Eye (tissue), 1 donor: ENCODE data around the gene TBCD.

Experiments
- DNase-seq: peaks from one replicate; pipeline ENCODE4 v3.0.0-alpha.2; 2015

Gene TBCD

DNA sequence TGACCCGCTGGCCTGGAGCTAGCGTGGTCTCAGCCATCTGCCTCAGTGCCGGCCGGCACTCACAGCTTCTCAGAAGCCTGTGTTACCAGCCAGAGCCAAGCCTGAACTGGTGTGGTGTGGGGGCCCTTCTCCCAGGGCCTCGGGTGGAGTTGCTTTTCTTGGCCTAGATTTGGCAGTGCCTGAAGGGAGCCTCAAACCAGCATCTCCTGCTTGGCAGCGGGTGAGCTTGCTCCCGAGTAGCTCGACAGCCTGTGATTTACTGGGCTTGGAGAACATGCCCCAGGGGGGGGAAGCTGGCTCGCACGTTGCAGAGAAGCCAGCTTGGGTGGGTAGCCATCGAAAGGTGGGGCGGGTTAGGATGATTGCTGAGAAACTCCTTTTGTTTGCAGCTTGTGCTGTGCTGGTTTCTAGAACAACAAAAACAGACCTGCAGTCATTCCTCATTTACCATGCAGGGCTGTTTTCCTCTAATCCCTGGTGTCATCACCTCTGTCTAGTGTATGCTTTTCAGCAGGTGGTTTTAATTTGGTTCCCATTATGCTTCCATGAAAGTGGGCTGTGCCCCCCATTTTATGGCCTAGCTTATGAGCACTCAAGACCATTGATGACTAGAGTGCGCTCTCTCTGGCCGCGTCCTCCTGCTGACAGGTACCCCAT is 42.2 kb downstream of the TBCD start:
- DNase-seq: no peak

DNA sequence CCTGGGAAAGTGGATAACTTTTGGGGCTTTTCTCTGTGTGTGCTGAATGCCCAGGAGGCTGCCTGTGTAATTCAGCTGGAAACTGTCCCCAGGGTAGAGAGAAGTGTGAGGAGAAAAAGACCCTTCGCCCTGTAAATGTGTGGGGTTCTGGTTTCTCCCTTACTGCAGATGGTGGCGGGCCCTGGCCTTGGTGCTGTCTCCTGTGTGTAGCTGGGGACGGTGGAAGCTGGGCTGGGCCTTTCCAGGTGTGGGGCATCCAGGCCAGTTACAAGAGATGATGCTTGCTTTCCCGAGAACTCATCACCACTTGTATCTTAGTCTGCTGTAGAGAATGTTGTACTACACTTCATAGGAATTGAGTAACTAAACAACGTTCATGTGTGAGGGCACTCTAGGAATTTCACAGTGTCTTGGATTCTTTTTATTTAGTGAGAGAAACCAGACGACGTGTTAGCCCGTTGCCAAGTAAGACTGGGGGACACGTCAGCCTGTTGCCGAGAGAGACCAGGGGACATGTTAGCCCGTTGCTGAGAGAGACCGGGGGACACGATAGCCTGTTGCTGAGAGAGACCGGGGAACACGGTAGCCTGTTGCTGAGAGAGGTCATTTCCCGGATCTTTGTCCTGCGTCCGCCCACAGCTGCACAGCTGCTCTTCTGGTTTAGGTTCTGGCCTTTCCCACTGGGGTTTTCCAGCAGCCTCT is 43.1 kb downstream of the TBCD start:
- DNase-seq: no peak

DNA sequence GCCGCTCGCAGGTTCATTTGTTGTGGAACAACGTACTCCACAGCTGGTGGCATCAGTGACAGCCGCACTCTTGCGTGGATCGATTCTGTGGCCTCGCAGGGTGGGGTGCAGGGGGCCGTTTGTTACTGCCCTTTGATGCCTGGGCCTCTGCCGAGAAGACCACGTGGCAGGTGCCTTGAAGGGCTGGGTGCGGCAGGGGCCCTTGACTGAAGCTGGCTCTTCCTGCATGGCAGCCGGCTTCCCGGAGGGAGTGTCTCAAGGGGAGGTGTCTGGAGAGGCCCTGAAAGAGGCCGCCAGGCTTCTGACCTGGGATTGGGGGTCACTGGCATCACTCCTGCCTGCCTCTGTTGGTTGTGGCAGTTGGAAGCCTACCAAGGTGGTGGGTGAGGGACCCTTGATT is 43.8 kb downstream of the TBCD start:
- no peak for DNase-seq

DNA sequence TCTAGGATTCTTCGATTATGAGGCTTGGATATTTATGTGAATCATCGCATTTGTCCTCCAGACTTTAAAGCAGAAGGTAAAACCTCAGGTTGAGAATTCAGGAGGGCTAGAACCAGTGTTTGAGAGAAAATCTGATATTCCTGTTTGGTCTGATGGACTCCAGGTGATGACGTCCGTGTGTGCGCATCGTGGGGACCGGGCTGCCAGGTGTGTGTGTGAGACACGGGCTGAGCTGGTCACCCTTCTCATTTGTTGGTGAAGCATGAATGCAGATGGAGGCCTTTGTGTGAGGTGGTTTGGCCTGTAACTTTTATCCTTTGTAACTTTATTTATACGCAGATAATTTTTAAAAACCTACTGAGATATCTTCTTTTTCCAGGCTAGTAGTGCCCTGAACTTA is 45.2 kb downstream of the TBCD start:
- no peak for DNase-seq

DNA sequence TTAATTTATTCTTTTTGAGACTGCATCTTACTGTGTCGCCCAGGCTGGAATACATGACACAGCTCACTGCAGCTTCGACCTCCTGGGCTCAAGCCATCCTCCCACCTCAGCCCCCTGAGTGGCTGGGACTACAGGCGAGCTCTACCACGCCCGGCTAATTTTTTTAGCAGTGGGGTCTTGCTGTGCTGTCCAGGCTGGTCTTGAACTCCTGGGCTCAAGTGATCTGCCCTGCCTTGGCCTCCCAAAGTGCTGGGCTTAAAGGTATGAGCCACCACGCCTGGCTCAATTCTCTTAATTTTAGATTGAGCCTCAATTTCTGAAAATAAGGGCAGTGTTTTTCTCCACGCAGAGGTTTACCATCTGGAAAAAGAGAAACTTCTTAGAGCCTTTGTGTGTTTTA is 46.9 kb downstream of the TBCD start:
- no peak for DNase-seq

DNA sequence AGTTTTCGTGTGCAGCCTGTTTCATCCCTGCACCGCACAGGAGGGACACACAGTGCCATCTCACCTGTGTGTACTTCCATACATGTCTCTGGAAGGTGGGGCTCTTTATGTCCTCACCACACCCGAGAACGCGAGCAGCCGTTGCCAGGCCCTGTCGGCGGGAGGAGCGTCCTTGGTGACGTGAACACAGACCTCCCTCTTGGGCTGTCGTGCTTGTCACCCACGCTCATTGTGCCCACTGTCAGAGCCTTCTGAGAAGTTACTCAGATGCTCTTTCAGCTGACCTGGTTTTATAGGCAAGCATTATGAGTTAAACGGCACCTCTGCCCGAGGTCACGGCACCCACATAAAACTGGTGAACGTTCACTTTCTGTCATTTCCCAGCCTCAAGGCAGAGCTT is 47.7 kb downstream of the TBCD start:
- no peak for DNase-seq

DNA sequence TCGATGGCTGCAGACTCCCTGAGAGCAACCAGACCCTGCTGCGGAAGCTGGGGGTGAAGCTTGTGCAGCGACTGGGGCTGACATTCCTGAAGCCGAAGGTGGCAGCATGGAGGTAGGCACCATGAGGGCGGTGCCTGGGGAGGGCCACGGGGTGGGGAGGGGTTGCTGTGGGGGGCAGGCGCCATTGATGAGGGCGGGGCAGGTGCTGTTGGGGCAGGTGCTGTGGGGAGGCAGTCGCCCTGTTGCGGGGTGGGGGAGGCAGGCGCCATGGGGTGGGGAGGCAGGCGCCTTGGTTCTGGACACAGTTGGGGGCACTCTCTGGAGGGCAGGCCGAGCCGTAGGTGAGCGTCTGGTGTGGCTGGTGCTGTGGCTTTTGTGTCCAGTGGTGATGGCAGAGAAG is 49.0 kb downstream of the TBCD start:
- no peak for DNase-seq

DNA sequence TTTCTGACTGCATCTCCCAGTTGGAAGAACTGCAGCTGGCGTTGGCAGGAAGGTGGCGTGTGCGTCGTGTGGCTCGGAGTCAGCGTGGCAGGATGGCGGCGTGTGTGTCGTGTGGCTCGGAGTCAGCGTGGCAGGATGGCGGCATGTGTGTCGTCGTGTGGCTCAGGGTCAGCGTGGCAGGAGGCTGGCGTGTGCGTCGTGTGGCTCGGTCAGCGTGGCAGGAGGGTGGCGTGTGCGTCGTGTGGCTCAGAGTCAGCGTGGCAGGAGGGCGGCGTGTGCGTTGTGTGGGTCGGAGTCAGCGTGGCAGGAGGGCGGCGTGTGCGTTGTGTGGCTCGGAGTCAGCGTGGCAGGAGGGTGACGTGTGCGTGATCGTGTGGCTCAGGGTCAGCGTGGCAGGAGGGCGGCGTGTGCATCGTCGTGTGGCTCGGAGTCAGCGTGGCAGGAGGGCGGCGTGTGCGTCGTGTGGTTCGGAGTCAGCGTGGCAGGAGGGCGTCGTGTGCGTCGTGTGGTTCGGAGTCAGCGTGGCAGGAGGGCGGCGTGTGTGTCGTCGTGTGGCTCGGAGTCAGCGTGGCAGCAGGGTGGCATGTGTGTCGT is 49.6 kb downstream of the TBCD start:
- DNase-seq: no peak

DNA sequence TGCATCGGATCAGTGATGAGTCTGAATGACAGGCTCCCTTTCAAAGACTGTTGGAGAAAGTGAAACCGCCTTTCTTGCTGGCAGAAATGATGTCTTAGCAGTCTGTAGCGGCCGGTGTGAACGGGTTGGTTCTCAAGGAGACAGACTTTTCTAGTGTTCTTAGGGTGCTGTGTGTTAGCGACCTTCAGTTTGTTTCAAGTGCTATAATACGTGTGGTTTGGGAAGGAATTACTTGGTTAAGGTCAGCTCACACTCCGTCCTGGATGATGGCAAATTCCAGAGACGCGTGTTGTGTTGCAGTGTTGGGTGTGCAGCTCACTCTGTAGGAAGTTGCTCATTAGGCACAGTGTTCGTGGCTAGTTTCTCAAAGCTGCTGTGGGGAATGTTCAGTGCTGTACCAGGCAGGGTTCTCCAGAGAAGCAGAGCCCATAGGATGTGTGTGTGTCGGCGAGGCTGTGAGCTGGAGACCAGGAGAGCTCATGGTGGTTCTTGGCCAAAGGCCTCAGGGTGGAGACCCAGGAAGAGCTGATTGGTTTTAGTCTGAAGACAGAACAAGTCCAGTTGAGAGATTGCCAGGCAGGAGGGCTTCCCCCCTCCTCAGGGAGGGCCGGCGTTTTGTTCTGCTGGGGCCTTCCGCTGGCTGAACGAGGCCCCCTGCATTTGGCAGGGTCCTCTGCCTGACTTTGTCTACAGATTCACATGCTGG is 50.4 kb downstream of the TBCD start:
- no peak for DNase-seq

DNA sequence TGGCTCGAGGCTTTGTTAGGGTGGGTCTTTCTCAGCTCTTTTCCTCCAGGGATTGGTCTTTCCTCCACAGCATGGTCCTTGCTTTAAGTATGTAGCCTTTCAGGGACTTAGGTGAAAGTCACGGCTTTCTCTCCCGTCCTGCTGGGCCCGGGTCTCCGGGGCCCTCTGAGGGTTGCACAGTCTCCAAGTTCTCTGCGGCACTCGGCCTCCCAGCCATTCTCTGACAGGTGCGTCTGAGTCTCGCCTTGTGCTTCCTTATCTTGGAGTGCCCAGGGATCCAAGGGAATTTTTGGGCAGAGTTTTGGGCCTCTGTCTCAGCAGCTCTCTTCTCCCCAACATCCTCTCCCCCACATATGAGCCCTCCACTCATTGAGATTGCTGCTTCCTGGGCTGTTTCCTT is 51.3 kb downstream of the TBCD start:
- no peak for DNase-seq

DNA sequence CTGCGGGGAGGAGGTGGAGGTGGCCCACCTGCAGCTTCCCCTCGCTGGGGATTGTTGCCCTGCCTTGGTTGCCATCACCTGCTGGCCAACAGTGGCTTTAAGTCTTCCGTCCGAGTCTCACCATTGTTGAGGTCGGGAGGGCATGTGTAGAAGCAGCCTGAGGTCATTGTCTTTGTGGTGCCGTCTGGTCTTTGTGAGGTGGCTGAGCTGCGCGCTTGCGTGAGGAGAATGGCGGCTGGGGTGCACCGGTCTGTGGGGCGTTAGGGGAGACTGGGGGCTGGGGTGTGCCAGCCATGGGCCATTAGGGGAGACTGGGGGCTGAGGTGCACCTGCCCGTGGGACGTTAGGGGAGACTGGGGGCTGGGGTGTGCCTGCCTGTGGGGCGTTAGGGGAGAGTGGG is 51.7 kb downstream of the TBCD start:
- DNase-seq: no peak

DNA sequence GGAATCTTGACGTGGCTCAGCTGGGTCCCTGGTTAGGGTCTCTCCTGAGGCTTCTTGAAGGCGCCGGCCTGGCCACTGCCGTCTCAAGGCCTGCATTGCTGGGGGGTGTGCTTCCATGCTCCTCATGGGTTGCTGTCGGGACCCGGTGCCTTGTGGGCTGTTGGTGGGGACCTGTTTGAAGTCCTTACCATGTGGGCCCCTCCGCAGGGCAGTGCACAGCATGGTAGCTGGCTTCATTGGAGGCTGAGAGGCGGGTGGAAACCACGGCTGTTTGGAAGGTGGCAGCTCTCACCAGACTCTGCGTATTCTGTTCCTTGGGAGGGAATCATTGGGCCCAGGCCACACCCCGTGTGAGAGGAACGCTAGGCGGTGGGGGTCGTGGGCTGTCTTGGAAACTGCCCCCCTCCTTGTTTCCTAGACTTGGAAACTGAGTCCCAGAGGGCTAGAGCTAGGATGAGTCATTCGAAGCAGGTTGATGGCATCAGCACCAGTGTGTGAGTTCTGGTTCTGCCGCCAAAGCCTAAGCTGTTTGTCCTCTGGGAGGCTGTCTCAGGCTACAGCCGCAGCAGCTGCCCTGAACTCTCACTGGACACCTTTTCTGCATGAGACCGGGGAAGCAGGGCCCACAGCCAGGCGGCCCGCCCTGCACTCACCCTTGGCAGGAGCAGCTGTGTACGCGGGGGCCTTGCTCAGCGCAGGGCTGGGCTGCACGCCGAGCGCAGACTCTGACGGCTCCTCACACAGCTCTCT is 52.8 kb downstream of the TBCD start:
- DNase-seq: no peak

DNA sequence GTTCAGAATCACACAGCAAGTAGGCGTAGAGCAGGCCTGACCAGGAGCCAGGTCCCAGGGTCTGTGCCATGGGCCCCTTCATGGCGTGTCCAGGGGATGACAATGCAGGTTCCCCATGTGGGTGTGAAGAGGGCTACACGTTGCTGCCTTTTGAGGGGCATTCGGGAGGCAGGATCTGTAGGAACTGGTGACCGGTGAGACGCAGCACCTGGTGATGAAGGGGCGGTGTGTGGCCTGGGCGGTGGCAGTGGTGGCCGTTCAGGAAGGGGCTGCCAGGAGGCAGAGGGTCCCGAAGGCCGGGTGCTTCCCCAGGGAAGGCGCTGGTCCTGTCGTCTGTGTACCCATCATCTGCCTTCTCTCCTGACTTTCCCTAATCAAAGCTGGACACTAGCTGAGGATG is 53.4 kb downstream of the TBCD start:
- no peak for DNase-seq

DNA sequence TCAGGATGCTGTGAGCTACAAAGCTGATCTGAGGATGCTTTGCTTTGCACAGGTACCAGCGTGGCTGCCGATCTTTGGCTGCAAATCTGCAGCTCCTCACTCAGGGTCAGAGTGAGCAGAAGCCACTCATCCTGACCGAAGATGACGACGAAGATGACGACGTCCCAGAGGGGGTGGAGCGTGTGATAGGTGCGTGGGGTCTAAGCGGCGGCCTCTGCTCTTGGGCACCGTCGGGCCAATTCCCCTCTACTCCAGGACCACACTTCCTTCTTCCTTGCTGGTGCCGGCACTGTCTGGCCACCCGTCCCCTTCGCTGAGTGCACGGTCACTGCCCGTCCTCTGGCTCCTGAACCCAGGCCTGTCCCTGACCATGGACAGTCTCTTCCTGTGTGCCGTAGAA is 54.0 kb downstream of the TBCD start:
- DNase-seq: no peak

DNA sequence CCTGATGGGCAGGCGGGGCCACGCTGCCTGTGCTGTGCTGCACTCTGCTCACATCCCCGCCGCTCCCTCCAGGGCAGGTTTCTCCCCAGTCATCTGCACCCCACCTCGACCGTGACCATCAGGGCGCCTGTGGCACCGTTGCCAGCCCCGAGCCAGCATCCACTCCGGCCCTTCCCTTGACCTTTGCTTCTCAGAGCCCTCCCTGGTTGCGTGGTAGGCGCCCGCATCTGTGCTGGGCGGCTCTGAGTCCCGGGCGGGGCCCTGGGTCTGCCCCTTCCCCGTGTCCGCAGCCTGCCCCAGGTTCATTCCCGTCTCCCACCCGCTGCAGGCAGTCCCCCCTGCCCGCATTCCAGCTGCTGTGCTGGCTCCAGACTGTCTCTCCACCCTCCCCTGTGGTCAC is 54.8 kb downstream of the TBCD start:
- no peak for DNase-seq

DNA sequence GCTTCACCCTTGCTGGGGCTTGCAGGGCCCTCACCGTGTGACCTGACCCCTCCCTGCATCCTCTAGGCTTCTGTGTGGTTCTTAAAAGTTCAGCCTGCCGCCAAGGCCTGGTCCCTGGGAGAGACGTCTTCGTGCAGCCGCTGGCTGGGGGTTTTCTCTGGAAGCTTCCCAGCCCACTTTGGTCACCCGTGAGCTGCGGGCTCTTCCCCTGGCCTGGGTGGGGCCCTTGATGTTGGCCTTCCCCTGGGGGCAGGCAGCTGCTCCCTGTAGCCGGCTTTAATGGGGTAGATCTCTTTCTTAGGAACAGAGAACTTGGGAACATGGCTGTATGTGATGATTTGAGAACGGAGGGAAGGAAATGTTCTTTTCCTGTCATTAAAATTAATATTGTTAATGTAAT is 55.2 kb downstream of the TBCD start:
- DNase-seq: no peak

DNA sequence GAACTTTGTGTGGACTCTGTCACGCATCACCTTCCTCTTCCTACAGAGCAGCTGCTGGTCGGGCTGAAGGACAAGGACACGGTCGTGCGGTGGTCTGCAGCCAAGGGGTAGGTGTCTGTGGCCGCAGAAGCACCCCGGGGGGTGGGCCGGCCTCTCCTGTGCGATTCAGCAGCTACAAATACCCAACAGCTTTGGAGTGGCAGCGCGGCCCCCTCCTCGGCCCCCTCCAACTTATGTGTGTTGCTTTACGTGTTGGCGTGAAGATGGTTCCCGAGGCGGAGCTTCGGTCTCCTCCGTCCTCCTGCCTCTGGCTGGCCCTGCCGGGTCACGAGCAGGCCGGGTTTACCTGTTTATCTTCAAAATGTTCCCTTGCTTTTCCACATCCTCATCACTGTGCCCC is 55.7 kb downstream of the TBCD start:
- DNase-seq: no peak

DNA sequence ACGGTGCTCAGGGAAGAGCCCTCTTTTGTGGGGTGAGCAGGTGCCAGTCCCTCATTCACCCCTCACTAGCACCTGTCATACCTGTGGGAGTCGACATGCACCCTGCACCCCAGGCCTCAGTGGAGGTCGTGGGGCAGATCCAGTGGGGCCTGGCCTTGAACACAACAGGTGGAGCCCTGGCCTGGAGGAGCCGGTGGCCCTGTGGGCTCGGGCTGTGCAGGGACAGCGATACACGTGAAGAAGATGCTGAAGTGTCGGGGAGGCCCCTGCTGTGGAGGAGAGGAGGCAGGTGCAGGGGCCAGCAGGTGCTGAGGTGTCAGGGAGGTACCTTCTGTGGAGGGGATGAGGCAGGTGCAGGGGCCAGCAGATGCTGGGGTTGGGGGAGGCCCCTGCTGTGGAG is 56.1 kb downstream of the TBCD start:
- no peak for DNase-seq

DNA sequence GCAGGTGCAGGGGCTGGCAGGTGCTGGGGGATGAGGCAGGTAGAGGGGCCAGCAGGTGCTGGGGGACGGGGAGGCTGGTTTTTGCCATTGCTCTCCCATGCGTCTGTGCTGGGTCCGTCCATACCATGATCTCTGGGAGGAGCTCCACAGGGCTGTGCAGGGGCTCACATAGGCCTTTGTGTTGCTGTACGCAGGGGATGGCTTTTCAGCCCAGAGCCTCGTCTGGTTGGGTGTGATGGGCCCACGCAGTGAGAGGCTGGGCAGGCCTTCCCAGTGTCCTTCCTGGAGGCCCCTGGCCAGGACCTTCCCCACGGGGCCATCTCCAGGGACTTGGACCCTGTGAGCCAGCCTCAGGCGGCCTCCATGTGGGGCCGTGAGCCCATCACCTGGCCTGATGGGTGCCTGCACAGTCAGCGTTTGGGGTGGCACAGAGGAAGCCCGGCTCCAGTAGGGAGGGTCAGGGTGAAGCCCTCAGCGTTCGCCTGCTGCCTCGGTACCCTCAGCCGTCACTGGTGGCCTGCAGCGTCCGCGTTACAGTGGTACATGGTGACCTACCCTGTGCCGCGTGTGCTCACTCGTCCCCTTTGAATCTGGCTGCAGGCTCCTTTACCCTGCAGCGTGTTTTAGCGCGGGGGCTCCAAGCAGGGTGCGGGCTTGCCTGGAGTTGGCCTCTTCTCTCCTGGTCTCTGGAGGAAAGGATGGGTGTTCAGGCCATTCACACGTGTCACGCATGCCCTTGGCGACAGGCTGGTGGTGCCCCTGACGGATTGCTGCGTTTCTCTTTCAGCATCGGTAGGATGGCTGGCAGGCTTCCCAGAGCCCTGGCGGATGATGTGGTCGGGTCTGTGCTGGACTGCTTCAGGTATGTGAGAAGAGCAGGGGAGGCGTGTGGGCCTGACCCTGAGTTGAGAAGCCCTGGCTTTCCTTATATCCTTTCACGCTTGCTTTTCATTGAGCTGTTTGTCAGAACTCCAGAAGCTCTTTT is 57.3 kb downstream of the TBCD start:
- no peak for DNase-seq

DNA sequence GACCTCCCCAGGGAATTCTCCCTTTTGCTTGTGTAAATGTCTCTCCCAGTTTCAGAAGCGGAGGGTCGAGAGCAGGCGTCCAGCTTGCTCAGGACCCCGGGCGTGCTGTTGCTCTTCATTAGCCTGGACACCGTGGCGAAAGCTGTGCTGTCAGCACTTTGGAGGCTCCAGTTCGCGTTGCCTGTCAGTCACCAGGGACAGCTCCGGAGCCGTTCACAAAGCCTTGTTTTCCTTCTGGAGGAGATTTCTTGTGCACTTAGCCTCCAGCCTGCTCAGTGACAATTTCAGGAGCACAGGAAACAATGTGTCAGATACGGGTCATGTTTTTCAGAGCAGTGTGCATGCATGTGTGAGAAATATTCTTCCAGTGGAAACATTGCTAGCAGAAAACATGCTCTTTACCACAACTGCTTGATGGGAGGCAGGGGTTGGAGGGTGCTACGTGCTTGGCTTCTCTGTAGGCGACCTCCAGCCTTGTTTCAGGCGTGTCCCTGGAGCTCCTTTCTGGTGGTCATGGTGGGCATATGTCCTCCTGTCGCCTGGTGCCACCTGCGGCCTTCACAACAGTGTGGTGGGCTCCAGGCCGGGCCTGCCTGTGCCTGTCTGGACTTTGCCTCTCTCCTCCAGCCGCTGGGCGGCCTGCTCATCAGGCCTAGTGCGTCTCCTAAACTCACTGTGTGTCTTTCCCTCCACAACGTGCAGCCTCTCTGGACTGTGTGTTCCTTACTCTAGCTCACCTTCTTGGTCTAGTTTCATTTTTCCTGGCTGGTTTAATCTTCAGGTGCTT is 59.0 kb downstream of the TBCD start:
- DNase-seq: peak; percentile 67

DNA sequence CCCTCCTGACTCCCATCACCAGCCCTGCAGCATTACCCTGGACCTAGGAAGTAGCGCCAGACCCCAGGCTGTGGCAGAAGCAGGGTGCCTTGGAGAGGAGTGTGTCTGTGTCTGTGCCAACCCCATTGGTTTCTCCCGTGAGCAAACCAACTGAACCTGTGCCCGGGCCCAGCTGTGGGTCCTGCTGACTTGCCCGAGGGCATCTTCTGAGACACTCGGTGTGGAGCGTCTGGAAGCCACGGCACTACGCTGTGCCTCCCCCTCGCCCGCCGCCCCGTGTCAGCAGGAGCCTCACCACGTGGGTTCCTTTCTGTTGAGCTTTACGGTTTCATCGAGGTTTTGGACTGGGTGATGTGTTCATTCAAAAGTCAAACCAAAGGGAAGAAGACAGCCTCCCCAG is 60.2 kb downstream of the TBCD start:
- DNase-seq: no peak
